ENCODE data around the gene MAG.

The MAG gene

GRCh38 chr19:35363001-35363590 lies 71.1 kb downstream of the MAG start:
- no peak for DNase-seq (ENCODE audit: low read depth)

Measured in ELR (cell line).